Natural killer cell treated with Interleukin-12 subunit alpha and Interleukin-12 subunit beta and Interleukin-15 and Interleukin-18, amount 100 ng/mL, for 72 hours (primary cell): ENCODE data around the gene PPP2R5E. TPM values are rescaled to one million over a fixed set of nuclear protein-coding genes. Genes with fewer than 3 reads are reported as not detected.

Source experiments
- ATAC-seq, 2 donors: fragments of 150-1000 bp; cut with Tn5 transposase in 1 of 2; sonication (Bioruptor Pico), chemical (Tn5 transposase) in 1 of 2; 2 replicates each; pipeline ENCODE4 v1.10.0; 2021
- DNase-seq: peaks from one replicate; pipeline ENCODE4 v3.0.0; 2022; ENCODE audit warnings: low spot score
- H3K27ac Mint-ChIP-seq, 2 donors: 1 replicate in 1 of 2; 2 replicates in 1 of 2; pipeline ENCODE4 v1.8.0; 2022; ENCODE audit warnings: mixed read lengths in 2 of 2, mild to moderate bottlenecking in 1 of 2, moderate library complexity in 1 of 2
- H3K27me3 Mint-ChIP-seq, 2 donors: 1 replicate in 1 of 2; 2 replicates in 1 of 2; pipeline ENCODE4 v1.8.0; 2022; ENCODE audit warnings: mixed read lengths in 2 of 2
- H3K36me3 Mint-ChIP-seq: one replicate; pipeline ENCODE4 v1.8.0; 2022; ENCODE audit warnings: mixed read lengths
- H3K4me1 Mint-ChIP-seq, 2 donors: 1 replicate in 1 of 2; 2 replicates in 1 of 2; pipeline ENCODE4 v1.8.0; 2022; ENCODE audit warnings: low read depth in 2 of 2, mixed read lengths in 2 of 2, mild to moderate bottlenecking in 1 of 2
- H3K4me3 Mint-ChIP-seq: one replicate; pipeline ENCODE4 v1.8.0; 2022; ENCODE audit warnings: mixed read lengths
- H3K9me3 Mint-ChIP-seq: 2 replicates; pipeline ENCODE4 v1.8.0; 2022; ENCODE audit warnings: mixed read lengths
- total RNA-seq, 2 donors: library from RNA; stranded (reverse); gene quantifications; one replicate each; pipeline ENCODE4 v1.2.3, GENCODE V29; 2022

PPP2R5E gene
- total RNA-seq, 2 donors from 2014 or later: 52.4 to 56.4 TPM

- peak overlapping the region in 1 of 2 donors; percentile 11 for H3K27ac Mint-ChIP-seq
- H3K9me3 Mint-ChIP-seq: no peaks in the 10 kb centered on the region
- H3K36me3 Mint-ChIP-seq: no peaks in the 10 kb centered on the region
- DNase-seq (no peak), ATAC-seq (no peak)
- no peaks in the 10 kb centered on the region for H3K27me3 Mint-ChIP-seq
- H3K4me1 Mint-ChIP-seq: peaks cover 50 to 53% of the 10 kb centered on the region in 2 donors
- H3K4me3 Mint-ChIP-seq: no peak overlapping the region
These were observed 35.1 kb downstream of the PPP2R5E start for GRCh38 chr14:63508033-63508432.

GRCh38 chr14:63504648-63505047 lies 38.5 kb downstream of the PPP2R5E start:
- DNase-seq (no peak), ATAC-seq (no peak)
- H3K27me3 Mint-ChIP-seq: no peaks in the 10 kb centered on the region
- H3K27ac Mint-ChIP-seq: no peak overlapping the region
- H3K4me3 Mint-ChIP-seq: no peak overlapping the region
- H3K4me1 Mint-ChIP-seq: peaks cover 33 to 36% of the 10 kb centered on the region in 2 donors
- H3K9me3 Mint-ChIP-seq: no peaks in the 10 kb centered on the region
- H3K36me3 Mint-ChIP-seq: no peaks in the 10 kb centered on the region

GRCh38 chr14:63501429-63501828 lies 41.7 kb downstream of the PPP2R5E start:
- Mint-ChIP-seq H3K36me3 (peaks cover 4% of the 10 kb centered on the region), H3K4me1 (peaks cover 27 to 38% of the 10 kb centered on the region in 2 donors), H3K27me3 (no peaks in the 10 kb centered on the region), H3K9me3 (no peaks in the 10 kb centered on the region), H3K4me3 (no peak overlapping the region), H3K27ac (no peak overlapping the region)
- ATAC-seq (no peak), DNase-seq (no peak)

- ATAC-seq (no peak), DNase-seq (no peak)
- Mint-ChIP-seq H3K27ac (peak overlapping the region in 1 of 2 donors; percentile 70), H3K27me3 (no peaks in the 10 kb centered on the region), H3K9me3 (no peaks in the 10 kb centered on the region), H3K4me1 (peaks cover 23 to 32% of the 10 kb centered on the region in 2 donors), H3K36me3 (peaks cover 4% of the 10 kb centered on the region), H3K4me3 (no peak overlapping the region)
These were observed 43.4 kb downstream of the PPP2R5E start for GRCh38 chr14:63499701-63500250.

- Mint-ChIP-seq H3K9me3 (no peaks in the 10 kb centered on the region), H3K4me3 (no peak overlapping the region), H3K27ac (peak overlapping the region in 1 of 2 donors; percentile 59), H3K4me1 (peaks cover 27 to 32% of the 10 kb centered on the region in 2 donors), H3K27me3 (no peaks in the 10 kb centered on the region), H3K36me3 (peaks cover 4% of the 10 kb centered on the region)
- DNase-seq (no peak), ATAC-seq (no peak)
These were observed 46.3 kb downstream of the PPP2R5E start for GRCh38 chr14:63496837-63497400.

- H3K4me1 Mint-ChIP-seq: peaks cover 24 to 28% of the 10 kb centered on the region in 2 donors
- ATAC-seq (no peak), DNase-seq (no peak)
- no peaks in the 10 kb centered on the region for H3K9me3 Mint-ChIP-seq
- no peak overlapping the region for H3K27ac Mint-ChIP-seq
- H3K36me3 Mint-ChIP-seq: peaks cover 4% of the 10 kb centered on the region
- H3K27me3 Mint-ChIP-seq: no peaks in the 10 kb centered on the region
- no peak overlapping the region for H3K4me3 Mint-ChIP-seq
These were observed 49.9 kb downstream of the PPP2R5E start for GRCh38 chr14:63493246-63493645.

- no peak overlapping the region for H3K4me3 Mint-ChIP-seq
- H3K4me1 Mint-ChIP-seq: peaks cover 31 to 32% of the 10 kb centered on the region in 2 donors
- ATAC-seq (no peak), DNase-seq (no peak)
- H3K27me3 Mint-ChIP-seq: no peaks in the 10 kb centered on the region
- H3K9me3 Mint-ChIP-seq: no peaks in the 10 kb centered on the region
- H3K36me3 Mint-ChIP-seq: peaks cover 4% of the 10 kb centered on the region
- H3K27ac Mint-ChIP-seq: peak overlapping the region in 1 of 2 donors; percentile 20
These were observed 50.8 kb downstream of the PPP2R5E start for GRCh38 chr14:63492391-63492790.

- Mint-ChIP-seq H3K36me3 (no peaks in the 10 kb centered on the region), H3K9me3 (no peaks in the 10 kb centered on the region), H3K4me1 (peaks cover 40 to 56% of the 10 kb centered on the region in 2 donors), H3K4me3 (no peak overlapping the region), H3K27ac (peak overlapping the region in 1 of 2 donors; percentile 5), H3K27me3 (no peaks in the 10 kb centered on the region)
- DNase-seq (no peak), ATAC-seq (no peak)
These were observed 55.5 kb downstream of the PPP2R5E start for GRCh38 chr14:63487724-63488123.

GRCh38 chr14:63486738-63487137 lies 56.4 kb downstream of the PPP2R5E start:
- H3K4me3 Mint-ChIP-seq: no peak overlapping the region
- DNase-seq (no peak), ATAC-seq (no peak)
- H3K36me3 Mint-ChIP-seq: no peaks in the 10 kb centered on the region
- H3K4me1 Mint-ChIP-seq: peaks cover 37 to 53% of the 10 kb centered on the region in 2 donors
- H3K27ac Mint-ChIP-seq: peak overlapping the region; percentile 5 to 64
- H3K9me3 Mint-ChIP-seq: no peaks in the 10 kb centered on the region
- no peaks in the 10 kb centered on the region for H3K27me3 Mint-ChIP-seq

- H3K9me3 Mint-ChIP-seq: no peaks in the 10 kb centered on the region
- H3K4me1 Mint-ChIP-seq: peaks cover 31 to 57% of the 10 kb centered on the region in 2 donors
- peak overlapping the region; percentile 81 to 84 for H3K27ac Mint-ChIP-seq
- ATAC-seq (no peak), DNase-seq (no peak)
- H3K4me3 Mint-ChIP-seq: peak overlapping the region; percentile 69
- H3K36me3 Mint-ChIP-seq: no peaks in the 10 kb centered on the region
- H3K27me3 Mint-ChIP-seq: no peaks in the 10 kb centered on the region
These were observed 59.9 kb downstream of the PPP2R5E start for GRCh38 chr14:63483315-63483714.

- DNase-seq: no peak
- Mint-ChIP-seq H3K4me3 (no peak overlapping the region), H3K36me3 (no peaks in the 10 kb centered on the region), H3K4me1 (peaks cover 33 to 48% of the 10 kb centered on the region in 2 donors), H3K27me3 (no peaks in the 10 kb centered on the region), H3K9me3 (no peaks in the 10 kb centered on the region), H3K27ac (peak overlapping the region; percentile 55 to 95)
- no peak for ATAC-seq
These were observed 62.6 kb downstream of the PPP2R5E start for GRCh38 chr14:63480599-63480998.

- Mint-ChIP-seq H3K27me3 (no peaks in the 10 kb centered on the region), H3K9me3 (no peaks in the 10 kb centered on the region), H3K27ac (peak overlapping the region; percentile 82 to 95), H3K36me3 (no peaks in the 10 kb centered on the region), H3K4me1 (peaks cover 29 to 36% of the 10 kb centered on the region in 2 donors), H3K4me3 (peak overlapping the region; percentile 82)
- ATAC-seq: peak; percentile 20 to 66
- no peak for DNase-seq
These were observed 64.7 kb downstream of the PPP2R5E start for GRCh38 chr14:63478437-63478852.

- Mint-ChIP-seq H3K36me3 (no peaks in the 10 kb centered on the region), H3K4me3 (peak overlapping the region; percentile 82), H3K9me3 (no peaks in the 10 kb centered on the region), H3K27ac (peak overlapping the region; percentile 82 to 95), H3K27me3 (no peaks in the 10 kb centered on the region), H3K4me1 (peaks cover 25 to 32% of the 10 kb centered on the region in 2 donors)
- ATAC-seq: peak; percentile 92
- peak; percentile 82 for DNase-seq
These were observed 65.2 kb downstream of the PPP2R5E start for GRCh38 chr14:63478010-63478409.

GRCh38 chr14:63477556-63477955 lies 65.6 kb downstream of the PPP2R5E start:
- Mint-ChIP-seq H3K36me3 (no peaks in the 10 kb centered on the region), H3K27me3 (no peaks in the 10 kb centered on the region), H3K4me3 (peak overlapping the region; percentile 82), H3K4me1 (peaks cover 24 to 27% of the 10 kb centered on the region in 2 donors), H3K27ac (peak overlapping the region; percentile 82 to 95), H3K9me3 (no peaks in the 10 kb centered on the region)
- DNase-seq: no peak
- ATAC-seq: no peak
